ENCODE results near the gene MAGI2.

Gene MAGI2

GRCh38 chr7:78080811-78081210 is 1372.7 kb downstream of the MAGI2 start:
- TF ChIP-seq EZH2phosphoT487 (conservative IDR thresholded peaks at IDR 0.05; ENCODE audit: low read length) (no peak), CTCF (IDR thresholded peaks at IDR 0.05; ENCODE audit: insufficient read depth, low read length, poor library complexity, severe bottlenecking) (no peak)
- Histone ChIP-seq H3K36me3 (ENCODE audit: low read length) (no peaks in the 10 kb centered on the region), H3K9me2 (replicated peaks; ENCODE audit: insufficient read depth, low read length) (no peaks in the 10 kb centered on the region), H3K27ac (ENCODE audit: low read depth, low read length) (no peak overlapping the region), H3K27me3 (ENCODE audit: low read length) (no peaks in the 10 kb centered on the region), H3F3A (ENCODE audit: insufficient read depth) (no peaks in the 10 kb centered on the region), H3K9me3 (ENCODE audit: insufficient read depth, low read length) (no peaks in the 10 kb centered on the region), H2AFZ (ENCODE audit: low read depth, low read length, severe bottlenecking) (no peak overlapping the region), H3K4me2 (ENCODE audit: low read depth, low read length, poor library complexity, severe bottlenecking) (no peak overlapping the region), H4K20me1 (ENCODE audit: low read depth, low read length) (no peaks in the 10 kb centered on the region), H3K79me2 (ENCODE audit: insufficient read depth, low read length) (no peaks in the 10 kb centered on the region), H3K4me3 (ENCODE audit: insufficient read depth, low read length, poor library complexity, severe bottlenecking) (no peak overlapping the region), H3K9ac (ENCODE audit: low read length) (no peak overlapping the region)

GRCh38 chr7:78080241-78080640 is 1373.2 kb downstream of the MAGI2 start:
- Histone ChIP-seq H3K4me3 (ENCODE audit: insufficient read depth, low read length, poor library complexity, severe bottlenecking) (no peak overlapping the region), H3F3A (ENCODE audit: insufficient read depth) (no peaks in the 10 kb centered on the region), H3K36me3 (ENCODE audit: low read length) (no peaks in the 10 kb centered on the region), H4K20me1 (ENCODE audit: low read depth, low read length) (no peaks in the 10 kb centered on the region), H3K4me2 (ENCODE audit: low read depth, low read length, poor library complexity, severe bottlenecking) (no peak overlapping the region), H3K9ac (ENCODE audit: low read length) (no peak overlapping the region), H3K9me3 (ENCODE audit: insufficient read depth, low read length) (no peaks in the 10 kb centered on the region), H3K79me2 (ENCODE audit: insufficient read depth, low read length) (no peaks in the 10 kb centered on the region), H2AFZ (ENCODE audit: low read depth, low read length, severe bottlenecking) (no peak overlapping the region), H3K27me3 (ENCODE audit: low read length) (no peaks in the 10 kb centered on the region), H3K9me2 (replicated peaks; ENCODE audit: insufficient read depth, low read length) (no peaks in the 10 kb centered on the region), H3K27ac (ENCODE audit: low read depth, low read length) (no peak overlapping the region)
- TF ChIP-seq EZH2phosphoT487 (conservative IDR thresholded peaks at IDR 0.05; ENCODE audit: low read length) = no peak
- TF ChIP-seq CTCF (IDR thresholded peaks at IDR 0.05; ENCODE audit: insufficient read depth, low read length, poor library complexity, severe bottlenecking) = no peak

GRCh38 chr7:78074713-78075112 is 1378.8 kb downstream of the MAGI2 start:
- Histone ChIP-seq H3K9ac (ENCODE audit: low read length) (no peak overlapping the region), H3K9me2 (replicated peaks; ENCODE audit: insufficient read depth, low read length) (no peaks in the 10 kb centered on the region), H3K79me2 (ENCODE audit: insufficient read depth, low read length) (no peaks in the 10 kb centered on the region), H2AFZ (ENCODE audit: low read depth, low read length, severe bottlenecking) (no peak overlapping the region), H3K27me3 (ENCODE audit: low read length) (no peaks in the 10 kb centered on the region; the same call in 1 of the 2 replicates), H4K20me1 (ENCODE audit: low read depth, low read length) (no peaks in the 10 kb centered on the region), H3F3A (ENCODE audit: insufficient read depth) (no peaks in the 10 kb centered on the region), H3K4me2 (ENCODE audit: low read depth, low read length, poor library complexity, severe bottlenecking) (no peak overlapping the region), H3K36me3 (ENCODE audit: low read length) (no peaks in the 10 kb centered on the region), H3K9me3 (ENCODE audit: insufficient read depth, low read length) (no peaks in the 10 kb centered on the region), H3K27ac (ENCODE audit: low read depth, low read length) (no peak overlapping the region), H3K4me3 (ENCODE audit: insufficient read depth, low read length, poor library complexity, severe bottlenecking) (no peak overlapping the region)
- TF ChIP-seq CTCF (IDR thresholded peaks at IDR 0.05; ENCODE audit: insufficient read depth, low read length, poor library complexity, severe bottlenecking) (no peak), EZH2phosphoT487 (conservative IDR thresholded peaks at IDR 0.05; ENCODE audit: low read length) (no peak)
